Activated CD4-positive, alpha-beta T cell treated with anti-CD3 and anti-CD28 coated beads, Interleukin-2, amount 50 U/mL, for 1 hour (primary cell): ENCODE data around the gene PPT1.
"Not testable (repeated sequence)": the region's sequence is repeated elsewhere in the genome, so short reads cannot be mapped to it uniquely, and the experiment has no call there.

ENCODE experiments used
- DNase-seq: peaks from one replicate; pipeline ENCODE4 v3.0.0-alpha.2; 2020

The PPT1 gene

DNA sequence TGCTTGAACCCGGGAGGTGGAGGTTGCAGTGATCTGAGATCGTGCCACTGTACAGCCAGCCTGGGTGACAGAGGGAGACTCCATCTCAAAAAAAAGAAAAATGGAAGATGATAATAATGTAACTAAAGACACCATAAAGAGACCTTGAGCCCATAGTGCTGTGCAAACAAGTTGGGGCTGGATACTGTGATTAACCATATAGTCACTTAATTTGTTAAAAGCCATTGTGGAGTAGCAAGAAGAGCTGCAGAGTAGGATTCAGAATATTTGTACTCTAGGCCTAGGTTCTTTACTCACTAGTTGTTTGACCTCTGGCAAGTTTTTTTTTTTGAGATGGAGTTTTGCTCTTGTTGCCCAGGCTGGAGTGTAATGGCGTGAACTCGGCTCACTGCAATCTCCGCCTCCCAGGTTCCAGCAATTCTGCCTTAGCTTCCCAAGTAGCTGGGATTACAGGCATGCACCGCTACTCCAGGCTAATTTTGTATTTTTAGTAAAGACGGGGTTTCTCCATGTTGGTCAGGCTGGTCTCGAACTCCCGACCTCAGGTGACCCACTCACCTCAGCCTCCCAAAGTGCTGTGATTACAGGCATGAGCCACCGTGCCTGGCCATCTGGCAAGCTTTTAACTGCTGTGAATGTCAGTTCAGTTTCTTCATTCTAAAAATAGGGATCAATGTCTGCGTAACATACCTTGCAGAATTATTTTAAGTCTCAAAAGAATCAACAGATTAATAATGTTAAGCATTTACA is 43.7 kb downstream of the PPT1 start:
- no peak for DNase-seq

DNA sequence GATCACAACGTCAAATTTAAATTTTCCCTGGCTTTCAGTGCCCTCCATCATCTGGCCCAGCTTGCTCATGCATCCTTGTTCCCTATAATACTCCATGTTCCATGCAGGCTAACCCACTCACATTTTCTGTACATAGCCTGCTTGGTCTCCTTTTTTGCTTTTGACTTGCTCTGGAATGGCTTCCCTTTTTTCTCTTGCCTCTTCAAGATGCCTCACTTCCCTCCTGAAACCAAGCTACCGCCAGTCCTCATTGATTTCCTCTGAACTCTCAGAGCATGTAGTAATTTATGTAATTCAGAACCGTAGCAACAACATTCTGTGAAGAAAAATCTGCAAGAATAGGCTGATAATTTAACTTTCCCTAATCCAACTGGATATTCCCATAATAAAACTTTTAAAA is 46.2 kb downstream of the PPT1 start:
- DNase-seq = no peak

DNA sequence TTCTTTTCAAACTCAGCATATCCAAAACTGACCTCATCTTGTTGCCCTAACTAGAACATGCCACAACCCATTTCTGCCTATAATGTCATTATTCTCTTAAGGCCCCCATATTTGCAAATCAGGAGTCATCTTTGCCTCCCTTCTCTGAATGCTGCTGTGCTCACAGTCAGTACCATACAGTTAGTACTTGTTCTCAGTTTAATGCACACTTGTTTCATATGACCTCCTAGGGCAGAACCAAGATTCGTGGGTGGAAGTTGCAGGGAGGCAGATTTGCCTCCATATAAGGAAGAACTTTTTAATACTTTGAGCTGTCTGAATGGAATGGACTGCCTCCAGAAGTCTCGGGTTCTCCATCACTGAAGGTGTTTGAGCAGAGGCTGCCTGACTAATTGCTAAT is 47.3 kb downstream of the PPT1 start:
- DNase-seq = no peak

DNA sequence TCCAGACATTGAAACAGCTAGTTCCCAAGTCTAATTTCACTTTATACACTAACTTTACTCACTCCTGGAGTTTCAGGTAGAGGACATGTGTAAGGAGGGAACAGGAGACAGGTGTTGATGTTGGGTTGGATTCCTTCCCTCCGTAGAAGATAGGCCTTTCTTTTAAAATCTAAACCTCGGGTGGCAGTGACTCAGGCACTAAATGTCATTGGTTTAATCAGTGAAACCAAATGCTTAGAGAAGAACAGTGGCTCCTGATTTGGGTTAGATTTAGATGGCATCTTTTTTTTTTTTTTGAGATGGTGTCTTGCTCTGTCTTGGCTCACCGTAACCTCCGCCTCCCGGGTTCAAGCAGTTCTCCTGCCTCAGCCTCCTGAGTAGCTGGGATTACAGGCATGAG is 49.3 kb downstream of the PPT1 start:
- no peak for DNase-seq

DNA sequence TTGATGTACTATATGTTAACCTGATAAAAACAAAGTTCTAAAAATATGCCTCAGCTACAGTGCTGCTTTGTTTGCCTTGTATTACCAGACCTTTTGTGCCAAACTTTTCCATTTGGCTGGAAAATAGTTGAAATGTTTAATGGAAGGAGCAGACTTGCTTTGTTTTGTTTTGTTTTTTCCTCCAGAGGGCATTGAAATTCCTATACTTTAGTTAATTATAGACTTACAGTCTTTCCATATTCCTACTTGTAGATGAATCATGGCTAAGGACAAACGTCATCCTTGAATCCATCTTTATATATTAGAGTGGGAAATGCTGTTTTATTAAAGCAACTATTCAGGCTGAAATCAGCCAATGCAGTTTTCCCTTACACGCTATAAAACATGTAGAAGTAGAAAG is 49.8 kb downstream of the PPT1 start:
- DNase-seq = no peak

DNA sequence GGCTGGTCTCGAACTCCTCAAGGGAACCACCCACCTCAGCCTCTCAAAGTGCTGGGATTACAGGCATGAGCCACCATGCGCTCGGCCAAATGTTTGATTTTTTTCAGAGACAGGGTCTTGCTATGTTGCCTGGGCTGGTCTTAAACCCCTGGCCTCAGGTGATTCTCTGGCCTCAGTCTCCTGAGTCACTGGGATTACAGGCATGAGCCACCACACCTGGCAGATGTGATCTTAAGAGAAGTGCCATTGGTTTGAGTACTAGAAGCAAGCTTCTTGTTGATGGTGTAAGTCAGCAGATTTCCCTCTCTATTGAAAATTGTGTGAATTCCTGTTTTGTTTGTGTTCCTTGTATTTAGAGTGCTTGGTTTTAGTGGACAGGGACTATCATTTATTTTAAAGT is 51.3 kb downstream of the PPT1 start:
- no peak for DNase-seq

DNA sequence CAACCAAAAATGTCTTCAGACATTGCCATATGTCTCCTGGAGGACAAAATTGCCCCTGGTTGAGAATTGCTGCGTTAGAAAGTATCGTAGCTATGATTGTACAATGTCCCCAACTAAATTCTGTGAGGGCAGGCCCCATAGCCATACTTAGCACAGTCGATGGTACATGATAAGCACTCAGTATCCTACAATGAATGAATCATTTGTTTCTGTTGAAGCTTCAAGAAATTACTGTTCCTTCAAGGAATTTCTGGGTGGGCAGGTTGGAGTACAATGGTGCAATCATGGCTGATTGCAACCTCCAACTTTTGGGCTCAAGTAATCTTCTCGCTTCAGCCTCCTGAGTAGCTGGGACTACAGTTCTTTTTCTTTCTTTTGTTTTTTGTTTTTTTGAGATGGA is 51.9 kb downstream of the PPT1 start:
- no peak for DNase-seq

DNA sequence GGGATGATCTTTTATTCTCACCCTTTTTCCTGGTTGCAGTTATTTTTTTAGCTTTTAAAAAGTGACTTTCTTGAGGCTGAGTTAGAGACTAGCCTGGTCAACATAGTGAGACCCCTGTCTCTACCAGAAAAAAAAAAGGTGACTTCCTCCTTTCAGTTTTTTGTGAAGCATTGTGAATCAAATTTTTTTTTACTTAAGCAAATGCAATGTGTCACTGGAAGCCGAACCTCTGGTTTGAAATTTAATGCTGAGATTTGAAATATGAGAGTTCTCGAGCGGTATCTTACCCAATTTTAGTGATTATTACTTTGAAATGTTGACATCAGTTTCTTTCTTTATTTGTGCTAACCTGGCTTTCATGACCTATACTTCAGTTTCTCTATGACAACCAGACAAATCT is 52.9 kb downstream of the PPT1 start:
- no peak for DNase-seq

DNA sequence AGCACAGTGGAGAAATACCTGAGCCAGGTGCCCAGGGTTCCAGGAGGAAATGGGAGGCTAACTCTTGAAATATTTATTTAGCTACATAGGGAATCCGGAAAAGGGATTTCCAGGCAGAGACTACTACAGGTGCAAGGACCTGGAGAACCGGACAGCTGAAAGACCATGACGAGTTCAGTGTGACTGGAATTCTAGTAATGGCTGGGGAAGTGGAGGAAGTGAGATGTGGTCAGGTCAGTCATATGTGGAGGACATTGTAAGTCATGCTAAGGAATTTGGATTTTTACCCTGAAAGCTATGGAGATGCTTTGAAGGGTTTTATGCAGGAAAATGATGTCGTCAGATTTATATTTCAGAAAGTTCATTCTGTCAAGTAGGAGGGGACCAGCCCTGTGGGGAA is 54.7 kb downstream of the PPT1 start:
- DNase-seq = no peak

DNA sequence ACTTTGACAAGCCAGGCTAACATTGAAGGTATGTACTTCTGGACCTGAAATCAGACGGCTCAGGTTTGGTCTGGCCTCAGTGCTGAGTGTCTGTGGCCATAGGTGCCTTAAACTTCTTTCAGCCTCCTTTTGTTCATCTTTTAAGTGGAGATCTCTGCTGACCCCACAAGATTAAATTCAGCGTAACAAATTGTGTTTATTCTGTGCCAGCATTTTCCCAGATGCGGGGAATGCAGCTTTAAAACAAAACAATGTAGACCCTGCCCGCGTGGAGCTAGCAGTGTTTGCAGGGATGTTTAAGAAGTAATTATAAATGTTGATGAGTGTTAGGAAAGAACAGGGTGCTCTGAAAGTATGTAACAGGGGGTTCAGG is 55.6 kb downstream of the PPT1 start:
- DNase-seq = no peak

DNA sequence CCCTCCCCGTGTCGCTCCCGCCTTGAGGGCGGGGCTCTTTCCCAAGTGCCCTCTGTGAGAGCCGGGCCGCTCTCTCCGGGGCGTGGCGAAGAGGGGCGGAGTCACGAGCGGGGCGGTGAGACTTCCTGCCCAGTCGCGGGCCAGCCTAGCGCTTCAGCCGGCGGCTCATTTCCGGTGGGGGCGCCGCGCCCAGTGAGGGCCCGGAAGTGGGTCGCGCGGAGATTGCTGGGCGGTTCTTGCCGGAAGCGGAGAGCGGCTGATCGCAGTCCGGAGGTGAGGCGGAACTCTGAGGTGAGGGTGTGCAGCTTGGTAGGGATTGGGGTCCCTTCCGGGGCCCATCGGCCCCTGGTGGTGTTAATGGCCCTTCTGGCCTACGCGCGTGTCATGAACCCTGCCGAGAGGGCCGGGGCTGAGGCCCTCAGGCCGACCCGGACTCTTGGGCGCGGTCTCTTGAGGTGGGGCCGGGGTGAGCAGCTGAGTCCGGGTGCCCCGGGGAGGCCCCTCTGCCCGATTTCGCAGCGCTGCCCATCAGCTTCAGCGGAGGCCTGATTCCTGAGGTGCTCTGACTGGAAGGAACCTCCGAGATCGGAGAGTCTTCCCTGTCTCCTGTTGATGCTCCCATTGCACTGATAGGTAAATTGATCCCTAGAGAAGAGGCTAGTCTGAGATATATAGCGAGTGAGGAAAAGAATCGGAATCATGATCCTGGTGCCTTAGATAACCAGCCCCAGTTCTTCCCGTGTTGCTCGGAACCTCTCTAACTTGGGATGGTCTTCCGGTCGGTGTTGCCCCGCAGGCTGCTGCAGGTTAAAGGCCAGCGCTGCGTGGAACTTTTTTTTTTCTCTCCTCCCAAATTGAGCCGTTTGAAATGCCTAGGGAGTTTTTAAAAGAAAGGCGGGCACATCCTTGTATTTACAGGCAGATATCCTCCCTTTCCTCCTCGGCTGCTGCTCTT is 56.3 kb downstream of the PPT1 start, which contains the start of gene CAP1:
Gene CAP1 (plus strand): TSS at position 219 of the 955 bp plus-strand sequence. CDS start 18,618 bp downstream, outside the sequence.
- DNase-seq = peak; percentile 100

DNA sequence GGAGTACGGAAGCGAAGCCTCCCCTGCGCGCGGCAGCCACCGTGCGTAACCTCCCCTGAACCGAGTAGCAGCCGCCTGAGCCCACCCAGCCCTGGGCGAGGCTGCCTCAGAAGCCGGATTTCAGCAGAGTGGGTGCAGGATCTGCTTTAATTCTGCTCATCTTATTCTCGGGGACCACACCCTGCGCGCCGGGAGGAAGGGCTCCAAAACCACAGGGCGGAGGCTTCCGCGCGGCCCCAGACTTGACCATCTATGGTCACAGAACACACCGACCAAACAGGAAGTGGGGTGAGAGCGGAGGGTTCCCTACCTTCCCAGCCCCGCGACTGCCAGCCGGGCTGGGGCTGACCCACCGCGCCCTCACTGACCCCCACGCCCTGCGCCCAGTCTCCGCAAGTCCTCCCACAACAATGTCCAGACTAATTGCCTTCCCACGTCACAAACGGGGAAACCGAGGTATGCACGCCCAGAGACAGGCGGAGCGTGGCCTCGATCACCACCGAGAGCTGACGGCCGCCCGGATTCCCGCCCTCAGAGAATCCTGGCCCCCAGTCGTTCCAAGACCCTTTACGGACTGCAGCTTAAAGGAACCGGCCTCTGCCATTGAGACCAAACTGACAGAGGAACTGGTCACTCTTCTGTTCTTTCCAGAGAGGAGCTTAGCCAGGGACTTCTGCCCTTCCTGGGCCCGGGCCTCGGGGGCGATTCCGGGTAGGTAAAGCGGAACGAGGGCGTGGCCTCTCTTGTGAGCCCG is 57.1 kb downstream of the PPT1 start:
- DNase-seq = peak; percentile 53

DNA sequence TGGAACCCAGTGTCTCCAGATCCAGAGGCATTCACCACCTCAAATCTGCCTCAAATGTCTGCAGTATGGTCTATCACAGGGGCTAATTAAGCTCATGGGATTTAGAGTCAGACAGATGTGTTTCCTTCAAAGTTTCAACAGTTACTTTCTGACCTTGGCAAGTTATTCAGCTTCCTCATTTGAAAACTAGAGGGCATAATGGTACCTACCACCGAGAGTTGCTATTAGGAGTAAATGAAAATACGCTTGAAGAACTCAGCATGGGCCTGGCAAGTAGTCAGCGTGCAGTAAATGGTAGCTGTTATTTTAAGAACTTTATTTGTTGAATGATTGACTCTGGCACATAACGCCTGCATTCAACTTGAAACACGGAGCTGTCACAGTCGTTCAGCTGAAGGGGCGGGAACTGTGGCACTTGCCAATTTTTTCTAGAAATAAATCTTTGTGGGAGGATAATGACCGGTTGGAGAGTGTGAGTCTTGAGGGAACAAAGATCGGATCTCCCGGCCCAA is 57.8 kb downstream of the PPT1 start:
- no peak for DNase-seq

DNA sequence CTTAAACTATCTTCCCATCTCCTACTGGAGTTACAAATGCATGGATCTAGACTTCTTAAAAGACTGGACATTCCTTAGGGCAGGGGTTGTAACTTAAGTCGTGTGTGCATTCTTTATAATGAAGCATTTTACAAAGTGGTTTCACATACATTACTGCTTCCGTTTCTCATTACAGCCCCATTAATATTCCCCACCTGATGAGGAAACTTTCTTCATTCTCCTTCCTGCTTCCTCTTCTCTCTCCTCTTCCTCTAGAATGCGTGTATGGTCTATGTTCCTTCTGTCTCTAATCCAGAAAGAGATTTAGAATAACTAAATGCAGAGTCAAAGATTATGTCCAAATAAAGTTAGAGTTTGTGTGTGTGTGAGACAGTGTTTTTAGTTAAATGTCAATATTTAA is 58.4 kb downstream of the PPT1 start:
- no peak for DNase-seq

DNA sequence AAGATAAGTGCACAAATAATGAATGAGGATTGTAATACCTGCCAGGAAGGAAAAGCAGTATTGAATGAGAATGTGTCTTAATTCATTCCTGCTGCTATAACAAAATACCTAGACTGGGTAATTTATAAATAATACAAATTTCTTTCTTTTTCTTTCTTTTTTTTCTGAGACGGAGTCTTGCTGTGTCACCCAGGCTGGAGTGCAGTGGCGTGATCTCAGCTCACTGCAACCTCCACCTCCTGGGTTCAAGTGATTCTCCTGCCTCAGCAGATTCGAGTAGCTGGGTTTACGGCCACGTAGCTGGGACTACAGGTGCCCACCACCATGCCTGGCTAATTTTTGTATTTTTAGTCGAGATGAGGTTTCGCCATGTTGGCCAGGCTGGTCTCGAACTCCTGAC is 59.8 kb downstream of the PPT1 start:
- DNase-seq = not testable (repeated sequence)

DNA sequence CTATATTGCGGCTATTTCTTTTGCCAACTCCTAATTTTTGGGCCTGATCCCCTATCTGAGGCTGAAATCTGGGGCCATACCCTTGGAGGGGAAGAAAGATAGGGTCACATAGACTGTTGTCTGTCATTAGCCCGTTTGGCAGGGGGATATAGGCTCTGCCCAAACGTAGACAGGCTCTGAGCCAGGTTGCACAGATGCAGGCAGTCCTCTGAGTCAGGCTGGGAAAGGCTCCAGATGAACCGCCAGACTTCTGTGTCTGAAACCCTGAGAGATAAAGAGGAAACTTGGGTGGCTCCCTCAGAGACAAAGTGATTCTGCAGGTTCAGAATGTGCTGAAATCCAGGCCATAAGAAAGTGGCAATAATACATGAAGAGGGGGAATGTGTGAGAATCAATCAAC is 60.5 kb downstream of the PPT1 start:
- DNase-seq = no peak

DNA sequence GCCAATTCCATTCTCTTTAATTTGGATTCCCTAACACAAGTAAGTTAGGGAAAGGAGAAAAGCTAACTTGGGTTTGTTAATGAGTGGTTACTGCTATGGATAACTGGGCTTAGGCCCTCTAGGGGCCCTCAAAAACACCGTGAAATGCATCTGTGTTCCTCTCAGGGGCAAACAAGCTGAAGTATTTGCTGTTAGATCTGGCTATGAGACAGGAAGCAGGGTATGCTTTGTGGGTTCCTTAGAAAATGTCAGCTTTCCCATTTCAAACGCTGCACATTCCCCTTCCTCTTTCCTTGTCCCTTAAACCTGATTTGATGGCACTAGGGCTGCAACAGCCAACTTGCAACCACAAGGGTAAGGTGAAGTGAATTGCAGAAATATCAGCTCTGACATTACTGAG is 62.2 kb downstream of the PPT1 start:
- no peak for DNase-seq

DNA sequence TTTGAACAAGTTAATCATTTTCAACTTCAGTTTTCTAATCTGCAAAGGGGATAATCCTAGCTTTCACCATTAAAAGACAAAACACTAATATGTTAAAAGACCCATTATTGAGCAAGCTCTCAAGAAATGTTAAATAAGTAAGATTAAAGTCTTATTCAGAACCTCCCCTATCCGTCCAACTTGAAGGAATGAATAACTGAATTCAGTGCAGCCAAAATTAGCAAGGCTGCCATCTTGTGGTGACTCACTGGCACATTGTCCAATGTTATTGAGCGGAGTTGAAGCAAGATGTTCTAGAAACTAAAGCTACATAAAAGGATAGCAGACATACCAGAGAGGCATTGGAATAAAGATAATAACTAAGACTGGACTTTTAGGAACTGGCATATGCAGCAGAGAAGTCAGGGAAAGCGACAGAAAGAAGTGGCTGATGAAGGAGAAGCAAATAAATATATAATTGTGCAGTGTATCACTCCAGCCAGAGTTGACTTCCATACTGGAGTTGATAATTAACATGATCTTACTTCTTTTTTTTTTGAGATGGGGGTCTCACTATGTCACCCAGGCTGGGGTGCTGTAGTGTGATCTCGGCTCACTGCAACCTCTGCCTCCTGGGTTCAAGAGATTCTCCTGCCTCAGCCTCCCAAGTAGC is 64.7 kb downstream of the PPT1 start:
- DNase-seq = peak; percentile 48

DNA sequence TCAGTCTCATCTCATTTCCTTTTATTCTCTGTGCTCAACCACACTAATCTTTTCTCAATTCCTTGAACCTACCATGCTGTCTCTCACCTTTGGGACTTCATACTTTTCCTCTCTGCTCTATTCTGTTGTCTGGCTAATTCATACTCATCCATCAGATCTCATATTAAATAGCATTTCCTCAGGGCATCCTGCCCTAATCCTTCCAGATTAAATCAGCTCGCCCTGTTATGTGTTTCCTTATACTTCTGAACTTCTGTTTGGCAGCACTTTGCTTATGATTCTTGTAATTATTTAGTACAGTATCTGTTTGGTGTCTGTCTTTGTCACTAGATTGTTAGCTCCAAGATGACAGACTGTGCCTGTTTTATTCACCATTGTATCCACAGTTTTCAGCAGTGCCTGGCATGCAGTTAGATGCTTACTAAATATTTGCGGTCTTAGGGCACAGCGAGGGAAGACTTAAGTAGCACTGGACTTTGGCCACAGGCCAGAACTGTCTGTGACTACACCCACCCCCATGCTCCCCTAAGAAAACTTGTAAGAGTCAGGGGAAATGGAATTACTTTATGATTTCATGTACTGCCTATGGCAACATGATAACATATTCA is 66.4 kb downstream of the PPT1 start:
- DNase-seq = no peak

DNA sequence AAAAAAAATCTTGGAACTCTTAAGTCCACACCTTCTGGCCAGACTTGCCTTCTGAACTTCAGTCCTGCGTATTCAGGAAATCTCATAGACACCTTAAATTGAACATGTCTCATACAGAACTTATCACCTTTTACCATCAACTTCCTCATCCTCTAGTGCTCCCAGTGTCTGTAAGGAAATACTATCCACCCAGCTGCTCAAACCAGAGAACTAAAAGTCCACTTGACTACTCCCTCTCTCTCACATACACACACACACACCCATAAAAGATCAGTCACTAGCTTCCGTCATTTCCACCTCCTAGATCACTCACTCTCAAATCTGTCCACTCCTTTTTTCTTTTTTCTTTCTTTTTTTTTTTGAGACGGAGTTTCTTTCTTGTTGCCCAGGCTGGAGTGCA is 67.4 kb downstream of the PPT1 start:
- DNase-seq = no peak

DNA sequence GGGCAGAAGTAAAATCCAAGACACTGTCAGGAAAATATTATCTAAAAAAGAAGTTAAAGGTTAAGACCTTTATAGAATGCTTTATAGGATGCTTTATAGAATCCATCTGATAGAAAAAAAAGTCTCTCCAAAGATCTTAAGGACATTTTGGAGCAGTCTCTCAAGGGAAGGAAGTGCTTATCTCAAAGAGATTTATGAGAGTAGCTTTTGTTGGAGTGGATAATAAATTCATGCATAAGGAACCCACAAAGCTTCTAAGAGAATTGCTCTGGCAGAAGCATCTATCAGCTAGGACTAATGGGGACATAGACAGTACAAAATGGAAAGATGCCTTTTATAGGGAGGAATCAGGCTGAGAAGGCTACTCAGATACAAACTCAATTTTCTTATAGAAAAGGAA is 69.4 kb downstream of the PPT1 start:
- DNase-seq = no peak

DNA sequence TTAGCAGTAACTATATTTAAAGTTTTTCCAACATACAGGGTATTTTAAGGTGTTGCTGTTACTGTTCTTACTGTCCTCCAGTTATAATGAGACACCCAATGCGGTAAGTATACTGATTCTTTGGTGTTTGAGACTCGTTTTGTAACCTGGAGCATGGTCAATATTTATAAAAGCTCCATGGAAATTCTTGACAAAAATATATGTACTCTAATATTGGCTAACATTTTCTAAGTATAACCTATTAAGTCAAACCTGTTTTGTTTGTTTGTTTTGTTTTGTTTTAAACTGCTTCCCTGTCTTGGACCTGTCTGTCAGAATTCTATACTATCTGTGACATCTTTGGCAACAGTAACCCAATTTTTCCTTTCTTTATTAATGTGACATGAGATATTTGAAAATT is 72.4 kb downstream of the PPT1 start:
- no peak for DNase-seq
